NT2/D1 (cell line): ENCODE data around the gene RNFT2.

Source experiments
- YY1 ChIP-seq: IDR thresholded peaks from 2 replicates; pipeline ENCODE4 v1.6.1; 2011; ENCODE audit not compliant: insufficient read length, insufficient read depth
- ZNF274 ChIP-seq: IDR thresholded peaks from 2 replicates; pipeline ENCODE4 v1.6.1; 2011; ENCODE audit warnings: mild to moderate bottlenecking, low read depth, low read length

DNA sequence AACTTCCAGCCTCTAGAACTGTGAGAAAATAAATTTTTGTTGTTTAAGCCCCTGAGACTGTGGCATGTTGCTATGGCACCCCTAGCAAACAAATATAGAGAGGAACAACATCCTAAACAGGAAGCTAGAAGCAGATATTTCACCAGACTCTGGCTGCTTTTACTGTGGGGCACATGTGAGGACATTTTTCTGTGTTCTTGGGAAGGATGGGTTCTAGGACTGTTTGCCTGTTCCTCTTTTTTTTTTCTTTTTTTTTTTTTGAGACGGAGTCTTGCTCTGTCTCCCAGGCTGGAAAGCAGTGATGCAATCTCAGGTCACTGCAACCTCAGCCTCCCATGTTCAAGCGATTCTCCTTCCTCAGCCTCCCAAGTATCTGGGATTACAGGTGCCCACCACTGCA is 147.4 kb downstream of the RNFT2 start:
- TF ChIP-seq ZNF274: no peak
- TF ChIP-seq YY1: no peak
